Coronary artery (tissue), 2 donors: ENCODE results near the gene DHRS2.
A peak's percentile ranks its signal among the peaks of the same experiment; 100 is the strongest.

Experiments
- DNase-seq: peaks from one replicate; pipeline ENCODE4 v3.0.0-alpha.2; 2017; ENCODE audit warnings: low spot score
- H3K27ac ChIP-seq, 2 donors: fragments of 200-600 bp; sonication (generic); one replicate each; pipeline ENCODE4 v1.5.1; 2016 to 2019
- H3K4me3 ChIP-seq: fragments of 200-600 bp; sonication (generic); 2 replicates; pipeline ENCODE4 v1.5.1; 2016; ENCODE audit warnings: mild to moderate bottlenecking, moderate library complexity
- TF ChIP-seq, protein P1 (sequence below): fragments of 200-600 bp; sonication (generic); IDR thresholded peaks from one replicate; pipeline ENCODE4 v1.5.1; 2019; ENCODE audit warnings: antibody characterized with exemption

Gene DHRS2

DNA sequence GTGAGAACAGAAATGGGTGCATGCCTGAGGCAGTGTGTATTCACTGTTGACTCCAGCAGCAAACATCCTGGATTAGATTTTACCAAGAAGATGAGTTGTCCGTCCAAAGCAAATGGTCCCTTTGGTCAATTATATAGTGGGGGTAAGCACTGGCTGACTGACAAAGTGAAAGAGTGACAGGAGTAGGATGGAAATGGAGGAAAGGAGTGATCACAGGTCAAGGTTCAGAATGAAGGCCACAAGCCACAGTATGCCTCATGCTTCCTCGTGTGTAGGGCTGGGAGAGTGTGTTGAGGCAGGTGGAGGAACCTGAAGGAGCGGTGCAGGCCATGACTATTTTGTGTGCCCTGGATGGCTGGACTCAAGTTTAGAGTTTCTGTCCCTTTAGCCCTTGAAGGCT lies 14.3 kb downstream of the DHRS2 start:
- DNase-seq, result no peak
- TF ChIP-seq, protein P1, sequence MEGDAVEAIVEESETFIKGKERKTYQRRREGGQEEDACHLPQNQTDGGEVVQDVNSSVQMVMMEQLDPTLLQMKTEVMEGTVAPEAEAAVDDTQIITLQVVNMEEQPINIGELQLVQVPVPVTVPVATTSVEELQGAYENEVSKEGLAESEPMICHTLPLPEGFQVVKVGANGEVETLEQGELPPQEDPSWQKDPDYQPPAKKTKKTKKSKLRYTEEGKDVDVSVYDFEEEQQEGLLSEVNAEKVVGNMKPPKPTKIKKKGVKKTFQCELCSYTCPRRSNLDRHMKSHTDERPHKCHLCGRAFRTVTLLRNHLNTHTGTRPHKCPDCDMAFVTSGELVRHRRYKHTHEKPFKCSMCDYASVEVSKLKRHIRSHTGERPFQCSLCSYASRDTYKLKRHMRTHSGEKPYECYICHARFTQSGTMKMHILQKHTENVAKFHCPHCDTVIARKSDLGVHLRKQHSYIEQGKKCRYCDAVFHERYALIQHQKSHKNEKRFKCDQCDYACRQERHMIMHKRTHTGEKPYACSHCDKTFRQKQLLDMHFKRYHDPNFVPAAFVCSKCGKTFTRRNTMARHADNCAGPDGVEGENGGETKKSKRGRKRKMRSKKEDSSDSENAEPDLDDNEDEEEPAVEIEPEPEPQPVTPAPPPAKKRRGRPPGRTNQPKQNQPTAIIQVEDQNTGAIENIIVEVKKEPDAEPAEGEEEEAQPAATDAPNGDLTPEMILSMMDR, result no peak

DNA sequence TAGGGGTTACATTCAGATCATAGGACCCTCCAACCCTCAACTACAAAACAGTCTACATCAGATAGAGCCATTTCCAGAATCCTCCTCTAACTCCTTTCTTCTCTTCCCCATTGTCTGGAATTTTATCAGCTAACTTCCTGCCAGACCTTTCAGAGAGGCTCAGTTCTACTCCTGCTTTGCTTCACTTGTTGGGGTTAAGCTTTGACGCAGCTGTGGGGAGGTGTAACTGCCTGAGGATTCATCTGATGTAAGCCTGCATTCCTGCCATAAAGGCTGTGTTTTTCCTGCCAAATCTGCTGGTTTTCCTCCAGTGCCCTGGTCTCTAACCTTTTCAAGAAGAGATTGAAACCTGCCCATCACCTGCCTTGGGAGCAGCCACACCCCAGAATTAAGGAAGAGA lies 16.9 kb downstream of the DHRS2 start:
- DNase-seq, result no peak
- TF ChIP-seq, protein P1, result no peak
- no peak overlapping the region for H3K27ac ChIP-seq
- H3K4me3 ChIP-seq, result no peak overlapping the region

More for the DNA sequence above, 14.3 kb downstream of the DHRS2 start:
- no peak overlapping the region for H3K4me3 ChIP-seq
- H3K27ac ChIP-seq, result no peak overlapping the region

DNA sequence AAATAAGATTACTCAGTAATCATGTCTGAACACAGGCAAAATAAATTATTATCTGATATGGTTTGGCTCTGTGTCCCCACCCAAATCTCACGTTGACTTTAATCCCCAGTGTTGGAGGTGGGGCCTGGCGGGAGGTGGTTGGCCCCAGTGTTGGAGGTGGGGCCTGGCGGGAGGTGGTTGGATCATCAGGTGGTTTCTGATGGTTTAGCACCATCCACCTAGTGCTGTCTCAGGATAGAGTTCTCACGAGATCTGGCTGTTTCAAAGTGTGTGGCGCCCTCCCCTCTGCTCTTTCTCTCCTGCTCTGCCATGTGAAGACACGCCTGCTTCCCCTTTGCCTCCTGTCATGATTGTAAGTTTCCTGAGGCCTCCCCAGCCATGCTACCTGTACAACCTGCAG lies 18.1 kb downstream of the DHRS2 start:
- no peak for DNase-seq
- TF ChIP-seq, protein P1, result no peak
- no peak overlapping the region for H3K4me3 ChIP-seq
- H3K27ac ChIP-seq, result no peak overlapping the region

DNA sequence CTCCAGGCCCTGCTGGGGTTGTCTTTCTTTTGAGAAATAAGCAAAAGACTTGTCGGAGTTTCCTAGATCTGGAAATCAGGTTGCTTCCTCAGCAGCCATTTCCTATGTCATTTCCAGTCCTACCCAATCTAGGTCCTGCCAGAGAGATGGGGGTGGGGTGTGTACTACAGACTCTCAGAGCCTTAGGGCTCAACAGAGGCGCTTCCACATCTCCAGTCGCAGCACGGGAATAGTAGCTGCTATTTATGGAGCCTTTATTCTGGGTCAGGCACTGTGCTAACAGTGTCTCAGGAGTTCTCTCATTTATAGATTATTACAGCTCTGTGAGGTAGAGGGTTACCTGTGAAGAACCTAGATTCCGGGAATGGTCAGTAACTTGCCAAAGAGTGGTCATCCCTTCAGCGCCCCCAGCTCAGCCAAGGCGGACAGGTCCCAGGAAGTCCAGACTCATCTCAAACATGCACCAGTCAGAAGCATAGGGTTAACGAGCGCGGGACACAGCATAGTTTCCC lies 21.9 kb downstream of the DHRS2 start:
- no peak for DNase-seq
- TF ChIP-seq, protein P1, result no peak
- no peak overlapping the region for H3K27ac ChIP-seq
- no peak overlapping the region for H3K4me3 ChIP-seq

DNA sequence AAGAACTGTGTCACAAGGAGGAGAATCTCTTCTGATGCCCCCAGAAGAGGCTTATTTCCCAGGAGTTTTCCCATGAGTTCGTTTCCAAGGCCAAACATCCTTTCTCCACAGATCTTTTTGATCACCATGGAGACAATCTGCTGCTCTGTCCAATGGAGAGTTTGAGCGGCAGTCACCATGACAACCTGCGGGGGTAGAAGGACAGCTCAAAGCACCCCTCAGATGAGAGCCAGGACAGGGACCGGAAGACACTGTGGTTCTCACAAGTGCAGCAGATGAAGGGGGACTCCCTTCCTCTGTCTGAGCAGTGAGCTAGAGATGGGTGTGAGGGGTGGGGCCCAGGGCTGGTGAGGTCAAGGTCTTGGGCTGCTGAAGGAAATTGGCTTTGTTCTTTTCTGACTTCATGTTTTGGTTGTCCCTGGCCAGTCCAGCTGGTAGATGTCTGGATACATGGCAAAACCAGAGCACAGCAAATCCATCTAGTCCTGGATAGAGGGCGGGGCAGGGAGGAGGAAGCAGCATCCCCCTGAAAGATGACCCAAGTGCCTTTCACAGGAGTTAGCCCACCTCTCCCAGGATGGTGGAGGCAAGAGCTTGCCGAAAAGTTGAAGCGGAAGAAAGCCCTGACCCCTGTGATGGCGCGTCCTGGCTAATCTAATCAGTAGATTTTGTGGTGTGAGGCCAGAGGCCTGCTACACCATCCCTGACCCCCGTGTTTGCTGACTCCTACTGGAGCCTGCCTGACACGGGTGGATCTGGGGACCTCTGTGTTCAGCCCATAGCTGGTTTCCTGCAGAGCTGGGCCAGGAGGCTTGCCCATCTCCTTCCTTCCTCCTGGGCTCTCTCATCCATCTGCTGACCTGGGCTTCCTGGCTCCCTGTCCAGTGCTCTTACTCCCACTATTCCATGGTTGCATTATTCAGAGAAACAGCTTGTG lies 24.4 kb downstream of the DHRS2 start:
- Histone ChIP-seq H3K27ac (no peak overlapping the region), H3K4me3 (no peak overlapping the region)
- TF ChIP-seq, protein P1, result no peak
- peak; percentile 38 for DNase-seq

DNA sequence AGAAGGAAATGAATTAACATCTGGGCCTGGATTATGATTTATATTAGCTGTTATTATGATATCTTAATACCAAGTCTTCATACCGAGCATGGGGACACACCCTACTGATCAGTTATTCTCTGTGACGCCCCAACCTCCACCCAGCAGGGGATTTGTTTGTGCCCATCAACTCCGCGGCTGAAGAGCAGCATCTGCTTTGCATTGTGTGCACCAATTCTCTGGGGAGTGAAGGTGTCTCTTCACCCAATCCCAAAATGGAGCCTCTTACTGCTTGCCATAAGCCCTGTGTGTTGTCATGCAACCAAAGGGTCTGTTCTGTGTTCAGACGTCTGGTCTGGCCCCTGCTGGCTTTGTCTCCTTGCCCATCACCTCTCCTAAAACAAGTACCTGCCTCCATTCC lies 25.4 kb downstream of the DHRS2 start:
- TF ChIP-seq, protein P1, result no peak
- H3K27ac ChIP-seq, result no peak overlapping the region
- no peak for DNase-seq
- no peak overlapping the region for H3K4me3 ChIP-seq

DNA sequence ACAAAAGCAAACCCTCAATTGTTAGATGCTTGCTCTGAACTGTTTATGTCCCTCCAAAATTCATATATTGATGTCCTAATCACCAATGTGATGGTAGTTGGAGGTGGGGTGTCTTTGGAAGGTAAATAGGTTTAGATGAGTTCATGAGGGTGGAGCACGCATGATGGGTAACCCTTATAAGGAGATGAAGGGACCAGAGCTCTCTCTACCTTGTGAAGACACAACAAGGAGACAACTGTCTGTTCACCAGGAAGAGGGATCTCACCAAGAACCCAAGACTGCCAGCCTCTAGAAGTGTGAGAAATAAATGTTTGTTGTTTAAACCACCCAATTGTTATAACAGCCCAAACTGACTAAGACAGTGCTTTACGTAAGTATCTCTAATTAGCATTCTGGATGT lies 27.0 kb downstream of the DHRS2 start:
- H3K27ac ChIP-seq, result no peak overlapping the region
- DNase-seq, result no peak
- TF ChIP-seq, protein P1, result no peak
- no peak overlapping the region for H3K4me3 ChIP-seq
